ENCODE data around the gene CEP89.
"Not testable (repeated sequence)": the region's sequence is repeated elsewhere in the genome, so short reads cannot be mapped to it uniquely, and the experiment has no call there.

CEP89 gene

DNA sequence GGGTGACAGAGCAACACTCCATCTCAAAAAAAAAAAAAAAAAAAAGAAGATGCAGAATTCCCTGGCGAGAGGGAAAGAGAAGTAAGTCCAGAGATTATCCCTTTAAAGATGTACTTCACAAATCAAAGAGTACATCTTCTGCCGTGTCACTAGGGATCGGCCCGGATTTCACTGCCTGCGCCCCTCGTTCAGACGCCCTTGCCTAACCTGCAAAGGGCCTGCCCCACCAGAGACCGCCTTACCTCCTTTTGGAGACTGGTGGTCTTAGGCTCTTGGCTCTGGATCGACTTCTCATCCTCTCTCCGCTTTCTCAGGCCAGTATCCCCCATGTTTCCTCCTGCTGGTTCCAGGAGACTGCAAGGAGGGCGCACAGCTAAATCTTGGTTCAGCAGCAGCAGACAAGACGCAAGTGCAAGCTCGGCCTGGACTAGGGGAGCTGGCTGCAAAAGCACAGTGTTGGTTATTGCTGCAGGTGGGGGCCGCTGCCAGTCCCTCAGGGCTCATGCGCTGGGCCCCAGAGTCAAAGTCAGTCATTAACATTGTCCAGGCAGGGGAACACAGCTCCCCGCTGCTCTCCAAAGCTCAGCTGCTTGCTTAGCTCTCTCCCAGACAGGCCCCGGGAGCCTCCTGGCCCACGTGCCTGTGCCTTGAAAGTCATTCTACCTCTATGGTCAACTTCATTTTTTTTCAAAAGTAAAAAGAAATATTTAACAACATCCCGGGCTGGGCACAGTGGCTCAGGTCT lies 103.4 kb downstream of the CEP89 start:
- DNase-seq, result no peak

GRCh38 chr19:32867436-32867835 lies 104.3 kb downstream of the CEP89 start:
- DNase-seq, result not testable (repeated sequence)

DNA sequence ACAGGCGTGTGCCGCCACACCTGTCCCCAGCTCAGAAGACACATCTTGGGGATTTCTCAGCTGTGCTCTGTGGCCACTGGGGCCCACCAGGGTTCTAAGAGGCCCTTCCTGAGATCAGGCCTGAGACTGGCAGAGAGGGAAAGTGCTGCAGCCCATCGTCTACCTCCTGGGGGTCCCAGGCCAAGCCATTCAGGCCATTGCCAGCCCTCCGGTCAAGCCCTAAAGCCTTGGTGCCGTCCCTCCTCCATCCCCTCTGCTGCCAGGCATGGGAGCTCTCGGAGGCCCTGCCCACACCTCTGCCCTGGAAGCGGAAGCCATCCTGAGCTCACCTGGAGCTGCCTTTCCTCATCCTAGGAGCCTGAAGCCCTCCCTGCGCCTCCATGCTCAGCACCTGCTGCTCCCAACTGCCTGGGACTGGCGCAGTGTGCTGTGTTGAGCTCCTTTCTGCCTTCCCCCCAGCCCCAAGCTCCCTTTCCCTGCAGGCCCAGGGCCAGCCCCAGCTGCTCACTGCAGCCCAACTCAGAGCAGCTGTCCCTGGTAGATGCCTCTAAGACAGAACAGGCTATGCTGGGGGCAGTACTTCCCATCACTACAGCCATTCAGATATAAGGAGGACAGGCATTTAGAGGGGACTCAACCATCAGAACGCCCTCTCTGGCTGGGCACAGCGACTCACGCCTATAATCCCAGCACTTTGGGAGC lies 105.0 kb downstream of the CEP89 start:
- DNase-seq, result no peak

GRCh38 chr19:32866061-32866460 lies 105.7 kb downstream of the CEP89 start:
- no peak for DNase-seq

DNA sequence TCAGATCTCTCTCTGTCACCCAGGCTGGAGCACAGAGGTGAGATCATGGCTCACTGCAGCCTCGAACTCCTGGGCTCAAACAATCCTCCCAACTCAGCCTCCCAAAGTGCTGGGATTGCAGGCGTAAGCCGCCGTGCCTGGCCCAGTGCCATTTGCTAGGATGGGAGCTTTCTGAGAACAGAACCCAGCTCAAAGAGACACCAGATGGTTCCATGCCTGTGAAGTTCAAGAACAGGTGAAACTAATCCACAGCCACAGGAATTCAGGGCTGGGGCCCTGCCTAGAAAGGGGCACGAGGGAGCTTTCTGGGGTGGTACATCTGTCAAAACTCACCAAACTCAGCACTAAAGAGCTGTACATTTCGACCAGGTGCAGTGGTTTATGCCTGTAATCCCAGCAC lies 106.4 kb downstream of the CEP89 start:
- no peak for DNase-seq

DNA sequence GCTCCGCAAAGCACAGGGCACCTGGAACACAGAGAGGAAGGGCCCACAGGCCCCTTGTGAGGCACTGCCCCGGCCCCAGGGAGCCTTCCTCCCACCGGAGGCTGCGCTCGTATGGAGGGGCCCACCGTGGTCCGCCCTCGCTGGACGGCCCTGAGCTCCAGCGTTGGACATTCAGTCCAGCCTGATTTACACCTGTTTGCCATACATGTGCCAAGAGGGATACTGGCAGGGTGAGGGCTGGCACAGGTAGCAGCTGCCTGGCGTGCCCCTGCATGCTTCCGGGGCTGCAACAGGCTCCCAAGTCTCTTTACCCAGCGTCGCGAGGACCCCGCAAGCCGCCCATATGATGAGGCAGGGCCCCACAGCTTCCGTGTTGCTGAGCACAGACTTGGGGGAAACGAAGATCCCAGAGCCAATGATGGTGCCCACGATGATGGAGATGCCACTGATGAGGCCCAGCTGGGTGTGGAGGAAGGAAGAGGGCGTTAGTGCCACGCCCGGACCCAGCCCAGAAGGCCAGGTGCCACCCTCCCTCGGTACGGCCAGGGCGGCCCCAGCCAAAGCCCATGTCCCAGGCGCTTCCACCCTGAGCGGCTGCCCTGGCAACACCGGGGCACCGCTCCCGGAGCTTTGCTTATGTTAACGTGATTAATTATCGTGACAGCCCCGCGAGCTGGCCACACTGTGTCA lies 107.3 kb downstream of the CEP89 start:
- no peak for DNase-seq

DNA sequence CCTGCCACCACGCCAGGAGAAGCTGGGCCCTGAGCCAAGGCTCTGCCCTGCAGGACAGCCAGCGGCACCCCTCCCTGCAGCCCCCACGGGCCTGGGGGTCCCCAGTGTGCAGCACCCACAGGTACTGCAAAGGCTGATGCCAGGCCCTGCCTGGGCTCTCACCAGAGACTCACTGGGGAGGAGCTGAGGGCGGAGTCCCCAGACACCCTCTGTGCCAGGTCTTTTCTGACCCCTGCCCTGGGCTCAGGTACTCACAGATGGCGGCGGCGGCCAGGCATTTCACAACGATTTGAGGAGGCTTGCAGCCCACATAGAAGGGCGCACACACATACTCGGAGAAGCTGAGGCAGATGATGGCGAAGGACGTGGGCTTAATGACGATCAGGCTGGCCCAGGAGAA lies 107.9 kb downstream of the CEP89 start:
- no peak for DNase-seq

- no peak for DNase-seq
These were observed 108.5 kb downstream of the CEP89 start for GRCh38 chr19:32863301-32863700.

- no peak for DNase-seq
These were observed 109.0 kb downstream of the CEP89 start for GRCh38 chr19:32862741-32863140.

GRCh38 chr19:32862173-32862572 lies 109.6 kb downstream of the CEP89 start:
- no peak for DNase-seq

DNA sequence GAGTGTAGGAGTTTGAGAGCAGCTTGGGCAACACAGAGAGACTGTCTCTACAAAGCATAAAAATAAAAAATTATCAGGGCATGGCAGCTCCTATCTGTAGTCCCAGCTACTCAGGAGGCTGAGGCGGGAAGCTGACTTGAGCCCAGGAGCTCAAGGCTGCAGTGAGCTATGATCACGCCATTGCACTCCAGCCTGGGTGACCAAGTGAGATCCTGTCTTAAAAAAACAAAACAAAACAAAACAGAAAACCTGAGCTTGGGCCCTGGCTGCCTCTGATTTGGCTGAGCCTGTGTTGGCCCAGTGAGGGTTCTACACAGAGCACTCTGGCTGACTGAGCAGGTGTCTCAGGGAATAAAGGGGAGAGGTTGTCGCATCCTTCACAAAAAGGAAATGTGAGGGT lies 110.2 kb downstream of the CEP89 start:
- no peak for DNase-seq

- DNase-seq, result no peak
These were observed 112.2 kb downstream of the CEP89 start for GRCh38 chr19:32859591-32859990.

- DNase-seq, result no peak
These were observed 113.2 kb downstream of the CEP89 start for GRCh38 chr19:32858559-32858958.

DNA sequence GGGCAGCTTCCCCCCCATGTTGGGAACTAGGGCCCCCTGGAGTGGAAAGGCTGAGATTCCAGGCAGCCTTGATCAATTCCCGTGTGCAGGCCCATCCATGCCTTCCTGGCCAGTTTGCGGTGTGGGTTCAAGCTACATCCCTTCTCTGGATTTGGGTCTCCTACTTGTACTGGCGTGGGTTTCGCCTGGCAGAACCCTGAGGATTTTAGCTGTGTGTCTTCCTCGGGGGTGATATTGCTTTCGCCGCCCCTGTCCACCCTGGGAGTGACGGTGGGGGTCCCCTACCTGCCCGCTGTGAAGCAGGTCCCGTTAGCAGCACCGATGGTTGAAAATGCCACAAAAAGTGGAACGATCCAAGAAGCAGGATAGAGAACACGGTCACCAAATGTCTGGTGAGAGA lies 113.6 kb downstream of the CEP89 start:
- no peak for DNase-seq

DNA sequence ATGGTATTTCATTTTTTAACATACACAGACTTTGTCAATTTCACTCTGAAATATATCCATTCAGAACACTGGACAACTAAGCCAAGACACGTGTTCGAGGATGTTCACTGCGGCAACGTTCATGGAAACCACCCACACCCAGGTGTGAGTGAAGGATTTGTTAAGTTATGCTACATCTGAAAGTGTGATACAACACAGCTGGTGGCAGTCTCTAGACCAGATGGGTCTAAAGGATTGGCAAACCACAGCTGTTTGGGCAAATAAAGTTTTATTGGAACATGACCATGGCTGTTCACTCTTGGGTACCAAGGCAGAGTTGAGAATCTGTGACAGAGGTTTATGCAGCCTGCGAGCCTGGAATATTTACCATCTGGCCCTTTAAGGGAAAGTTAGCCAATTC lies 114.2 kb downstream of the CEP89 start:
- no peak for DNase-seq

DNA sequence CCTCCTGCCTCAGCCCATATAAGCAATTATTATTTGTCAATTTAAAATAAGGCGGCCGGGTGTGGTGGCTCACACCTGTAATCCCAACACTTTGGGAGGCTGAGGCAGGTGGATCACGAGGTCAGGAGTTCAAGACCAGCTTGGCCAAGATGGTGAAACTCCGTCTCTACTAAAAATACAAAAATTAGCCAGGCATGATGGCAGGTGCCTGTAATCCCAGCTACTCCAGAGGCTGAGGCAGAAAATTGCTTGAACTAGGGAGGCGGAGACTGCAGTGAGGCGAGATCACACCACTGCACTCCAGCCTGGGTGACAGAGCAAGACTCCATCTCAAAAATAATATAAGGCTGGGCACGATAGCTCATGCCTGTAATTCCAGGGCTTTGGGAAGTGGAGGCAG lies 114.9 kb downstream of the CEP89 start:
- not testable (repeated sequence) for DNase-seq

DNA sequence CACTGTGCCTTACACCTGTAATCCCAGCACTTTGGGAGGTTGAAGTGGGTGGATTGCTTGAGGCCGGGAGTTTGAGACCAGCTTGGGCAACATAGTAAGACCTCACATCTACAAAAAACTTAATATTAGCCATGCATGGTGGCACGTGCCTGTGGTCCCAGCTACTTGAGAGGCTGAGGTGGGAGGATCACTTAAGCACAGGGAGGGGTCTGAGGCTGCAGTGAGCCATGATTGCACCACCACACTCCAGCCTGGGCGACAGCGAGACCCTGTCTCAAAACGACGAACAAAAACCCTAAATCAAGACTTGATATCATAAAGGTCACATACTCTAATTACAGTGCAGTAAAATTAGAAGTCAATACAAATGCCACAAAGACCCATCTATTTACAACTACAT lies 119.5 kb downstream of the CEP89 start:
- DNase-seq, result no peak

- not testable (repeated sequence) for DNase-seq
These were observed 123.7 kb downstream of the CEP89 start for GRCh38 chr19:32848035-32848434.

GRCh38 chr19:32843716-32844245 lies 128.0 kb downstream of the CEP89 start:
- no peak for DNase-seq

DNA sequence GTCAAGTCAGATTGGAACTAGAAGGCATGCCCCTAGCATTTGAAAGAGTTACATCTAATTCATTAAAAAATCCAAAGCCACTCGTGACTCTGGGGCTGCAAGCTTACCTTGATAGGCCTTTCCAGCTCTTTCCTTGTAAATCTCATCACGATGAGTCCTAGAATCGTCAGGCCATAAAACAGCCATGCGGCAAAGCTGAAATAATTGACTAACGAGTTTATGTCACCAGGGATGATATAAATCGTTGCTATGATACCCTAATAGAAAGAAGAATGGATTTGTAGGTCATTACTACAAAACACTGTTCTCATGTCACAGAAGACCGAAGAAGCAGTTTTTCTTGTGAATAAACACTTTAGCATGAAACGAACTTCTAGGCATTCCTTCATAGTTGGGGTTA lies 129.7 kb downstream of the CEP89 start:
- DNase-seq, result no peak

DNA sequence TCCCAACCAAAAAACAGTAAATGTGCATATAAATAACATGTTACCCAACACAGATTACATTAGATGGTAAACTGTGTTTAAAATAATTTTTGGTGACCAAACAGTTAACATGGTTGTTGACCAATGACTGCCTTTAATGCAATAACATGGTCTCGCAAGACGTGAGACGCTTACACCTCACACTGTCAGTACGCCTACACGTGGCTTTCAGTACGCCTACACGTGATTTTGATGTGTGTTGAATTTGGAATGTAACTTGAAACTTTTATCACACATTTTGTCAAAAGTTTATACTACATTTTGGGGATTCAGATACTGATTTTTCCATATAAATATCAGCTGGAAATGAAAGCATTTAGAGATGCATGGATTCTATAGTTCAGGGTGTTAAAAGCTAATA lies 134.2 kb downstream of the CEP89 start:
- no peak for DNase-seq

DNA sequence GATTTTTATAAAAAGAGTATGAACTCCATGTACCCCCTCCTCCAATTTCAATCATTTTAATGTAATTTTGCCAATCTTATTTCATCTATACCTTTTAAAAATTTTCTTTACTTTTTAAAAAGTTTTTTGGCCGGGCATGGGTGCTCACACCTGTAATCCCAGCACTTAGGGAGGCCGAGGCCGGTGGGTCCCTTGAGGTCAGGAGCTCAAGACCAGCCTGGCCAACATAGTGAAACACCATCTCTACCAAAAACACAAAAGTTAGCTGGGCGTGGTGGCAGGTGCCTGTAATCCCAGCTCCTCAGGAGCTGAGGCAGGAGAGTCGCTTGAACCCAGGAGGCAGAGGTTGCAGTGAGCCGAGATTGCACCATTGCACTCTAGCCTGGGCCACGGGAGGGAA lies 138.4 kb downstream of the CEP89 start:
- DNase-seq, result not testable (repeated sequence)

- DNase-seq, result not testable (repeated sequence)
These were observed 138.9 kb downstream of the CEP89 start for GRCh38 chr19:32832825-32833224.

DNA sequence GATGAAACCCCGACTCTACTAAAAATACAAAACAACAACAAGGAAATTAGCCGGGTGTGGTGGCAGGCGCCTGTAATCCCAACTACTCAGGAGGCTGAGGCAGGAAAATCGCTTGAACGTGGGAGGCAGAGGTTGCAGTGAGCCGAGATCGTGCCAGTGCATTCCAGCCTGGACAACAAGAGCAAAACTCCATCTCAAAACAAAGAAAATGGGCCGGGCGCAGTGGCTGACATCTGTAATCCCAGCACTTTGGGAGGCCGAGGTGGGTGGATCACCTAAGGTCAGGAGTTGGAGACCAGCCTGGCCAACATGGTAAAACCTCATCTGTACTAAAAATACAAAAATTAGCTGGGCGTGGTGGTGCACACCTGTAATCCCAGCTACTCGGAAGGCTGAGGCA lies 139.7 kb downstream of the CEP89 start:
- DNase-seq, result not testable (repeated sequence)

Measured in CD4-positive, alpha-beta T cell treated with Interferon alpha-2 for 1 hour (primary cell).